ENCODE measurements around the gene EFL1. TPM values are rescaled to one million over a fixed set of nuclear protein-coding genes. Genes with fewer than 3 reads are reported as not detected.

The EFL1 gene
- total and polyA plus RNA-seq, 2 of the 4 experiments (the other 2 are of a cell fraction) = 10.1 to 24.6 TPM

DNA sequence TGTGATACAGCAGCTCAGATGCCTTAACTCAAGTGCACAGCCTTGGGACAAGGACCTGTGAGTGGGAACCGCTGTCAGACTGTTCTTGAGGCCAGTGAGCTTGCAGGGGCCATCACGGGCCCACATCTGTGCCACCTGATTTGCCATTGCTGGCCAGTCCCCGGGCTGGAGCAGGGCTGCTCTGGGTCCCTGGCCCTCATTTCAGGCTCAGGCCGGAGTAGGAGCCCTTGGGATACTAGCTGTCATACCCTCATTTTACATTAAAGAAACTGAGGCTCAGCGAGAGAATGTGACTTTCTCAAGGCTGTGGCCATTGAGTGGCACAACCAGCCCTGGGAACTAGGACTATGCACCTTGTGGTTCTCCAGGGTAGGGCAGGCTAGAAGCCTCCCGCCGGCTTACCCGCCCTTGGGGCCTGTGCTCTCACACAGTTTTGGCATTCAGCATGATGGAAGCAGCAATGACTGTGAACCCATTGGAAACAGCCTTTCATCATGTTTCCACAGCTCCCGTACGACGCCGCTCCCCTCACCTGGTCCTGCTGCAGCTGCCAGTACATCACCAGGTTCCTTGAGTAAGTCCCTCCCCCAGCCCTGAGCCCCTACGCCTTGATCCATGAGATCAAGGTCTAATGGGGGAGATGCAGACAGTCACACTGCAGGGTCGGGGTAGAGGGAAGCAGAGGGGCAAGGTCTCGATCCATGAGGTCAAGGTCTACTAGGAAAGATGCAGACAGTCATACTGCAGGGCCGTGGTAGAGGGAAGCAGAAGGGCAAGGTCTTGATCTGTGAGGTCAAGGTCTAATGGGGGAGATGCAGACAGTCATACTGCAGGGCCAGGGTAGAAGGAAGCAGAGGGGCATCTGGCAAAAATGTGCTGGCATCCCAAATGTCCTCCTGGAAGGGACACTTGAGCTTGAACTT, 44.5 kb upstream of the EFL1 start:
- no peak overlapping the region for H3K56ac ChIP-seq (ENCODE audit: extremely low read depth, insufficient read depth, low read length)
- no peaks in the 10 kb centered on the region for H3K79me1 ChIP-seq (ENCODE audit: low read depth in 1 of 2, low read length in 2 of 2)
- H2AFZ ChIP-seq (replicated peaks; ENCODE audit: low read length, poor library complexity) = no peak overlapping the region
- no peaks in the 10 kb centered on the region for H3K4me1 ChIP-seq (ENCODE audit: control insufficient read depth, insufficient read depth, low read length)
- no peak overlapping the region for H2BK15ac ChIP-seq (ENCODE audit: low read depth, low read length)
- no peak overlapping the region for H2BK5ac ChIP-seq (ENCODE audit: low read depth, low read length, poor library complexity, severe bottlenecking)
- no peak overlapping the region for H3K14ac ChIP-seq (replicated peaks; ENCODE audit: low read depth, low read length)
- H4K8ac ChIP-seq (ENCODE audit: low read depth in 2 of 2, low read length in 2 of 2) = no peak overlapping the region
- H2BK120ac ChIP-seq (ENCODE audit: low read depth, low read length) = no peak overlapping the region
- H3K27ac ChIP-seq (ENCODE audit: insufficient read depth, low read length) = no peak overlapping the region
- no peaks in the 10 kb centered on the region for H3K36me3 ChIP-seq (ENCODE audit: control insufficient read depth, insufficient read depth, low read length)
- no peak overlapping the region for H2AK9ac ChIP-seq (replicated peaks; ENCODE audit: low read depth, low read length, poor library complexity)
- WGBS, 2 experiments (ENCODE audit: extremely low coverage in 2 of 2, insufficient read length in 1 of 2) = 60% methylated on average over 9 of the region's 16 CpGs; no CpG with 5 or more reads in 1 of the 2 experiments
- in situ Hi-C loops (cut with MboI; ENCODE audit: low sequenced_read_pairs) = no loop called here
- dilution Hi-C loops (cut with HindIII; ENCODE audit: low sequenced_read_pairs, unreplicated experiment) = no loop called here
- BruUV-seq (replicated peaks) = no TSS peak
- no peak overlapping the region for H3K9ac ChIP-seq (ENCODE audit: low read depth, low read length)
- intact Hi-C loops (cut with micrococcal nuclease) = no loop called here
- POLR2A ChIA-PET (ENCODE audit: unreplicated experiment) = no interaction called here
- H3K9me1 ChIP-seq (ENCODE audit: insufficient read depth, low read length) = peaks cover 4% of the 10 kb centered on the region; the same call in 1 of the 2 replicates
- H4K20me1 ChIP-seq (ENCODE audit: insufficient read depth, low read length) = no peaks in the 10 kb centered on the region
- H3K4me2 ChIP-seq (ENCODE audit: low read depth, low read length) = no peak overlapping the region
- no peak overlapping the region for H4K5ac ChIP-seq (ENCODE audit: low read depth, low read length)
- TF ChIP-seq SMC3 (IDR thresholded peaks at IDR 0.05; ENCODE audit: low read depth, low read length) (no peak), MAFK (IDR thresholded peaks at IDR 0.05; ENCODE audit: low read depth, low read length) (no peak), BHLHE40 (IDR thresholded peaks at IDR 0.05; ENCODE audit: low read depth, low read length) (no peak), RCOR1 (IDR thresholded peaks at IDR 0.05; ENCODE audit: insufficient replicate concordance, low read length) (no peak), ELK1 (IDR thresholded peaks at IDR 0.05; ENCODE audit: borderline replicate concordance, low read depth, low read length) (no peak), MXI1 (IDR thresholded peaks at IDR 0.05; ENCODE audit: borderline replicate concordance, low read depth, low read length) (no peak), RAD21 (IDR thresholded peaks at IDR 0.05; ENCODE audit: low read length) (no peak), CEBPB (IDR thresholded peaks at IDR 0.05; ENCODE audit: low read depth, low read length) (no peak)
- TF ChIP-seq, protein P1, sequence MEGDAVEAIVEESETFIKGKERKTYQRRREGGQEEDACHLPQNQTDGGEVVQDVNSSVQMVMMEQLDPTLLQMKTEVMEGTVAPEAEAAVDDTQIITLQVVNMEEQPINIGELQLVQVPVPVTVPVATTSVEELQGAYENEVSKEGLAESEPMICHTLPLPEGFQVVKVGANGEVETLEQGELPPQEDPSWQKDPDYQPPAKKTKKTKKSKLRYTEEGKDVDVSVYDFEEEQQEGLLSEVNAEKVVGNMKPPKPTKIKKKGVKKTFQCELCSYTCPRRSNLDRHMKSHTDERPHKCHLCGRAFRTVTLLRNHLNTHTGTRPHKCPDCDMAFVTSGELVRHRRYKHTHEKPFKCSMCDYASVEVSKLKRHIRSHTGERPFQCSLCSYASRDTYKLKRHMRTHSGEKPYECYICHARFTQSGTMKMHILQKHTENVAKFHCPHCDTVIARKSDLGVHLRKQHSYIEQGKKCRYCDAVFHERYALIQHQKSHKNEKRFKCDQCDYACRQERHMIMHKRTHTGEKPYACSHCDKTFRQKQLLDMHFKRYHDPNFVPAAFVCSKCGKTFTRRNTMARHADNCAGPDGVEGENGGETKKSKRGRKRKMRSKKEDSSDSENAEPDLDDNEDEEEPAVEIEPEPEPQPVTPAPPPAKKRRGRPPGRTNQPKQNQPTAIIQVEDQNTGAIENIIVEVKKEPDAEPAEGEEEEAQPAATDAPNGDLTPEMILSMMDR (conservative IDR thresholded peaks at IDR 0.05; ENCODE audit: low read depth, low read length) = no peak
- TF ChIP-seq, protein P2, sequence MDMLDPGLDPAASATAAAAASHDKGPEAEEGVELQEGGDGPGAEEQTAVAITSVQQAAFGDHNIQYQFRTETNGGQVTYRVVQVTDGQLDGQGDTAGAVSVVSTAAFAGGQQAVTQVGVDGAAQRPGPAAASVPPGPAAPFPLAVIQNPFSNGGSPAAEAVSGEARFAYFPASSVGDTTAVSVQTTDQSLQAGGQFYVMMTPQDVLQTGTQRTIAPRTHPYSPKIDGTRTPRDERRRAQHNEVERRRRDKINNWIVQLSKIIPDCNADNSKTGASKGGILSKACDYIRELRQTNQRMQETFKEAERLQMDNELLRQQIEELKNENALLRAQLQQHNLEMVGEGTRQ (IDR thresholded peaks at IDR 0.05; ENCODE audit: low read depth, low read length) = no peak
- CTCF ChIA-PET = no interaction called here
- H2AK5ac ChIP-seq (ENCODE audit: low read depth, low read length) = no peak overlapping the region
- no peak overlapping the region for H3K4me3 ChIP-seq (ENCODE audit: insufficient read depth, low read depth, low read length)
- no peak overlapping the region for H3K23ac ChIP-seq (ENCODE audit: low read depth, low read length)
- DNase-seq = no peak
- peaks cover 7% of the 10 kb centered on the region for H3K9me3 ChIP-seq (ENCODE audit: control insufficient read depth, insufficient read depth, low read length)
- ATAC-seq (ENCODE audit: low read depth) = no peak
- H2BK20ac ChIP-seq (ENCODE audit: low read depth, low read length) = no peak overlapping the region
- no peak overlapping the region for H3K18ac ChIP-seq (ENCODE audit: low read depth, low read length)
- H4K91ac ChIP-seq (ENCODE audit: insufficient read depth, low read depth, low read length) = no peak overlapping the region
- no peak overlapping the region for H3K4ac ChIP-seq (ENCODE audit: low read depth, low read length)
- H3K27me3 ChIP-seq (ENCODE audit: control insufficient read depth, insufficient read depth, low read length) = peaks cover 35% of the 10 kb centered on the region
